GM23338 (cell line): ENCODE results near the gene ASTL. TPM values are rescaled to one million over a fixed set of nuclear protein-coding genes. Genes with fewer than 3 reads are reported as not detected.

Source experiments
- ATAC-seq: fragments of 200-7000 bp; cut with Tn5 transposase; 3 replicates; pipeline ENCODE4 v1.9.1; 2020
- DNase-seq: peaks from one replicate; pipeline ENCODE4 v3.0.0-alpha.2; 2015; ENCODE audit warnings: low spot score
- H2AFZ ChIP-seq: fragments of 200-600 bp; sonication (generic); 2 replicates; pipeline ENCODE4 v1.8.0; 2016; ENCODE audit warnings: antibody characterized with exemption, mild to moderate bottlenecking, moderate library complexity
- H3F3A ChIP-seq: fragments of 200-600 bp; sonication (generic); replicated peaks from 2 replicates; pipeline ENCODE4 v1.8.0; 2017; ENCODE audit warnings: antibody characterized with exemption, mixed run types, low read depth
- H3K27ac ChIP-seq: fragments of 200-600 bp; sonication (generic); 2 replicates; pipeline ENCODE4 v1.6.1; 2016; ENCODE audit warnings: low read depth
- H3K27me3 ChIP-seq: fragments of 200-600 bp; sonication (generic); 2 replicates; pipeline ENCODE4 v1.8.0; 2016; ENCODE audit warnings: mild to moderate bottlenecking, mixed run types, moderate library complexity; ENCODE audit not compliant: insufficient read depth
- H3K36me3 ChIP-seq: fragments of 200-600 bp; sonication (generic); 2 replicates; pipeline ENCODE4 v1.8.0; 2016; ENCODE audit warnings: mild to moderate bottlenecking; ENCODE audit not compliant: insufficient read depth
- H3K4me1 ChIP-seq: fragments of 200-600 bp; sonication (generic); 2 replicates; pipeline ENCODE4 v1.8.0; 2016; ENCODE audit warnings: mild to moderate bottlenecking, moderate library complexity; ENCODE audit not compliant: insufficient read depth
- H3K4me2 ChIP-seq: fragments of 200-600 bp; sonication (generic); 2 replicates; pipeline ENCODE4 v1.7.1; 2017; ENCODE audit warnings: mixed run types
- H3K4me3 ChIP-seq: fragments of 200-600 bp; sonication (generic); 2 replicates; pipeline ENCODE4 v1.6.1; 2016; ENCODE audit warnings: mixed run types
- H3K79me2 ChIP-seq: fragments of 200-600 bp; sonication (generic); replicated peaks from 2 replicates; pipeline ENCODE4 v1.8.0; 2017; ENCODE audit warnings: mild to moderate bottlenecking; ENCODE audit not compliant: insufficient read depth
- H3K9me2 ChIP-seq: fragments of 200-600 bp; sonication (generic); 2 replicates; pipeline ENCODE4 v1.8.0; 2017; ENCODE audit not compliant: insufficient read depth
- H4K20me1 ChIP-seq: fragments of 200-600 bp; sonication (generic); replicated peaks from 2 replicates; pipeline ENCODE4 v1.8.0; 2017; ENCODE audit warnings: mild to moderate bottlenecking; ENCODE audit not compliant: insufficient read depth
- H3K27ac Mint-ChIP-seq: 2 replicates; pipeline ENCODE4 v1.8.0; 2020; ENCODE audit warnings: inconsistent platforms, mild to moderate bottlenecking, moderate library complexity, mixed read lengths
- H3K27me3 Mint-ChIP-seq: 3 replicates; pipeline ENCODE4 v1.8.0; 2022; ENCODE audit warnings: low read depth, mild to moderate bottlenecking, moderate library complexity, mixed read lengths, inconsistent platforms; ENCODE audit not compliant: insufficient read depth, poor library complexity
- H3K36me3 Mint-ChIP-seq: 3 replicates; pipeline ENCODE4 v1.8.0; 2021; ENCODE audit warnings: low read depth, mild to moderate bottlenecking, inconsistent platforms, moderate library complexity, mixed read lengths
- H3K4me1 Mint-ChIP-seq: 3 replicates; pipeline ENCODE4 v1.8.0; 2020; ENCODE audit warnings: mild to moderate bottlenecking, inconsistent platforms, mixed read lengths
- H3K4me3 Mint-ChIP-seq: 3 replicates; pipeline ENCODE4 v1.8.0; 2021; ENCODE audit warnings: moderate library complexity, mild to moderate bottlenecking, inconsistent platforms, mixed read lengths
- H3K9me3 Mint-ChIP-seq: 3 replicates; pipeline ENCODE4 v1.8.0; 2020; ENCODE audit warnings: moderate library complexity, mild to moderate bottlenecking, inconsistent platforms, mixed read lengths
- CREB1 ChIP-seq: fragments of 250-450 bp; sonication (Bioruptor Pico); IDR thresholded peaks from 2 replicates; pipeline ENCODE4 v1.5.0; 2020; ENCODE audit warnings: low read depth, mild to moderate bottlenecking, moderate library complexity
- EZH2phosphoT487 ChIP-seq: fragments of 200-600 bp; sonication (generic); IDR thresholded peaks from one replicate; pipeline ENCODE4 v1.8.1; 2018; ENCODE audit warnings: antibody characterized with exemption; ENCODE audit not compliant: unreplicated experiment
- JUNB ChIP-seq: IDR thresholded peaks from one replicate; pipeline ENCODE4 v1.6.1; 2016; ENCODE audit warnings: antibody characterized with exemption; ENCODE audit not compliant: unreplicated experiment
- POLR2AphosphoS5 ChIP-seq: IDR thresholded peaks from 2 replicates; pipeline ENCODE4 v1.6.1; 2016; ENCODE audit warnings: antibody characterized with exemption, low read depth
- STAT1 ChIP-seq: IDR thresholded peaks from one replicate; pipeline ENCODE4 v1.6.1; 2016; ENCODE audit warnings: antibody characterized with exemption; ENCODE audit not compliant: unreplicated experiment
- ZNF114 ChIP-seq: fragments of 250-450 bp; sonication (Bioruptor Pico); IDR thresholded peaks from 2 replicates; pipeline ENCODE4 v1.5.0; 2020; ENCODE audit warnings: mild to moderate bottlenecking, moderate library complexity
- ZNF462 ChIP-seq: fragments of 250-450 bp; sonication (Bioruptor Pico); IDR thresholded peaks from 2 replicates; pipeline ENCODE4 v1.5.0; 2020; ENCODE audit warnings: mild to moderate bottlenecking, moderate library complexity
- polyA plus RNA-seq: library from polyadenylated mRNA; unstranded; fragments of >200 nt; fragmentation: Nextera tagmentation; extraction: Ambion mirVana; gene quantifications from 2 replicates; pipeline ENCODE4 v1.2.1, GENCODE V29; 2016
- total RNA-seq: library from RNA; depleted of rRNA; stranded (reverse); fragments of >200 nt; shearing (Covaris generic); gene quantifications from 2 replicates; pipeline ENCODE4 v1.2.3, GENCODE V29; 2014
- TF ChIP-seq, protein P1 (sequence below): IDR thresholded peaks from one replicate; pipeline ENCODE4 v1.6.1; 2018; ENCODE audit warnings: antibody characterized with exemption; ENCODE audit not compliant: unreplicated experiment
- TF ChIP-seq, protein P2 (sequence below), 2 experiments: fragments of 200-600 bp in 1 of 2; sonication (generic) in 1 of 2; conservative IDR thresholded peaks; 2 replicates each; pipeline versions ENCODE4 v1.5.1 to v1.6.1; 2016 to 2017; ENCODE audit warnings: antibody characterized with exemption in 2 of 2, low read depth in 2 of 2, mild to moderate bottlenecking in 2 of 2, moderate library complexity in 1 of 2

ASTL gene
- total and polyA plus RNA-seq, 2 experiments from 2014 or later: 0.23 TPM; not detected in 1

DNA sequence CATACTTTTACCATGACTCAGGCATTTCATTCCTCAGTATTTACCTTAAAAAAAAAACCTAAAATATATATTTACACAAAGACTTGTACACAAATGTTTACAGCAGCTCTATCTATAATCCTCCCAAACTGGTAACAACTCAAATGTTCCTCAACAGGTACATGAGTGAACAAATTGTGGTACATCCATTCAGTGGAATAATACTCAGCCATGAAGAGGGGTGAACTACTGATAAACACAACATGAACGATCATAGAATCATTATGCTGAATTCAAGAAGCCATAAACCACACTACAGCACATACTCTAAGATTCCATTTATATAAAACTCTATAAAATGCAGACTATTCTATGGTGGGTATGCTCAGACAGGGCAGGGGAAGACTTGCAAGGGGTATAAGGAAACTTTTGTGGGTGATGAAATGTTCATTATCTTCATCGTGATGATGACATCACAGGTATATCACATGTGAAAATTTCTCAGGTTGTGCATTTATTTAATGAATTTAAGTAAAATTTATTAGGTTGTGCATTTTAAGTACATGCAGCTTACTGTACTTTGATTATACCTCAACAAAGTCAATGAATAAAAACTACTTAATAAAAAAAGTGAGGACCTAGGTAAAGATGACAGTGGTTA lies 31.7 kb upstream of the ASTL start:
- Histone ChIP-seq H3K36me3 (no peaks in the 10 kb centered on the region), H4K20me1 (no peaks in the 10 kb centered on the region), H3K27me3 (no peaks in the 10 kb centered on the region), H3K27ac (no peak overlapping the region), H3K4me3 (no peak overlapping the region), H3F3A (no peaks in the 10 kb centered on the region), H2AFZ (no peak overlapping the region), H3K9me2 (no peaks in the 10 kb centered on the region), H3K4me1 (no peaks in the 10 kb centered on the region), H3K79me2 (no peaks in the 10 kb centered on the region), H3K4me2 (no peak overlapping the region)
- ATAC-seq (no peak), DNase-seq (no peak)
- Mint-ChIP-seq H3K9me3 (peaks cover 19% of the 10 kb centered on the region), H3K27ac (no peak overlapping the region), H3K4me1 (peaks cover 1% of the 10 kb centered on the region), H3K4me3 (no peak overlapping the region), H3K27me3 (peaks cover 2% of the 10 kb centered on the region), H3K36me3 (no peaks in the 10 kb centered on the region)
- TF ChIP-seq JUNB: no peak

DNA sequence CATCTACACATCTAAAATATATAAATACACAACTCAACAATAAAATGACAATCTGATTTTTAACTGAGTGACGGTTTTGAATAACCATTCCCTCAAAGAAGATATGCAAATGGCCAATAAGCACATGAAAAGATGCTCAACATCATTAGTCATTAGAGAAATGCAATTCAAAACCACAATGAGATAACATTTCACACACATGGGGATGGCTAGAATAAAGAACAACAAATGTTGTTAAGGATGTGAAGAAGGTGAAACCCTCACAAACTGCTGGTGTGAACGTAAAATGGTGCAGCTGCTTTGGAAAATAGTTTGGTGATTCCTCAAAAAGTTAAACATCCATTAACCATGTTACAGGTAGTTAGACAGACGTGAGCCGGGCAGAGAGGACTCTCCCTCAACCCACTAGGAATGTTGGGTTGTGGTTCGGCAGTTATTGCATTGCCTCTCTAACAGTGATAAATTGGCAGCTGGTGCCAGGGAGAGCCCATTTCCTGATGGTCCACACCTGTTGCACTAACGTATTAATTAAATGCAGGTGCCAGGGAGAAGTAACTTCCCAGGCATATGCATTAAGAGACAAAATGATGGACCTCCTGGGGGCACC lies 29.2 kb upstream of the ASTL start:
- no peak for ATAC-seq
- Histone ChIP-seq H3F3A (no peaks in the 10 kb centered on the region), H3K4me1 (no peaks in the 10 kb centered on the region), H2AFZ (no peak overlapping the region), H3K9me2 (no peaks in the 10 kb centered on the region), H3K79me2 (no peaks in the 10 kb centered on the region), H3K27ac (no peak overlapping the region), H3K27me3 (no peaks in the 10 kb centered on the region), H4K20me1 (no peaks in the 10 kb centered on the region), H3K4me2 (no peak overlapping the region), H3K36me3 (no peaks in the 10 kb centered on the region), H3K4me3 (no peak overlapping the region)
- Mint-ChIP-seq H3K27me3 (peaks cover 4% of the 10 kb centered on the region), H3K4me3 (no peak overlapping the region), H3K27ac (peak overlapping the region; percentile 41; the same call in 1 of the 2 replicates), H3K4me1 (peaks cover 11% of the 10 kb centered on the region), H3K9me3 (peaks cover 19% of the 10 kb centered on the region), H3K36me3 (no peaks in the 10 kb centered on the region)
- no peak for DNase-seq
- TF ChIP-seq ZNF114 (CRISPR knock-in tag) (no peak), STAT1 (no peak), ZNF462 (no peak), CREB1 (CRISPR knock-in tag) (no peak), EZH2phosphoT487 (no peak), POLR2AphosphoS5 (no peak), JUNB (no peak)
- TF ChIP-seq, protein P1, sequence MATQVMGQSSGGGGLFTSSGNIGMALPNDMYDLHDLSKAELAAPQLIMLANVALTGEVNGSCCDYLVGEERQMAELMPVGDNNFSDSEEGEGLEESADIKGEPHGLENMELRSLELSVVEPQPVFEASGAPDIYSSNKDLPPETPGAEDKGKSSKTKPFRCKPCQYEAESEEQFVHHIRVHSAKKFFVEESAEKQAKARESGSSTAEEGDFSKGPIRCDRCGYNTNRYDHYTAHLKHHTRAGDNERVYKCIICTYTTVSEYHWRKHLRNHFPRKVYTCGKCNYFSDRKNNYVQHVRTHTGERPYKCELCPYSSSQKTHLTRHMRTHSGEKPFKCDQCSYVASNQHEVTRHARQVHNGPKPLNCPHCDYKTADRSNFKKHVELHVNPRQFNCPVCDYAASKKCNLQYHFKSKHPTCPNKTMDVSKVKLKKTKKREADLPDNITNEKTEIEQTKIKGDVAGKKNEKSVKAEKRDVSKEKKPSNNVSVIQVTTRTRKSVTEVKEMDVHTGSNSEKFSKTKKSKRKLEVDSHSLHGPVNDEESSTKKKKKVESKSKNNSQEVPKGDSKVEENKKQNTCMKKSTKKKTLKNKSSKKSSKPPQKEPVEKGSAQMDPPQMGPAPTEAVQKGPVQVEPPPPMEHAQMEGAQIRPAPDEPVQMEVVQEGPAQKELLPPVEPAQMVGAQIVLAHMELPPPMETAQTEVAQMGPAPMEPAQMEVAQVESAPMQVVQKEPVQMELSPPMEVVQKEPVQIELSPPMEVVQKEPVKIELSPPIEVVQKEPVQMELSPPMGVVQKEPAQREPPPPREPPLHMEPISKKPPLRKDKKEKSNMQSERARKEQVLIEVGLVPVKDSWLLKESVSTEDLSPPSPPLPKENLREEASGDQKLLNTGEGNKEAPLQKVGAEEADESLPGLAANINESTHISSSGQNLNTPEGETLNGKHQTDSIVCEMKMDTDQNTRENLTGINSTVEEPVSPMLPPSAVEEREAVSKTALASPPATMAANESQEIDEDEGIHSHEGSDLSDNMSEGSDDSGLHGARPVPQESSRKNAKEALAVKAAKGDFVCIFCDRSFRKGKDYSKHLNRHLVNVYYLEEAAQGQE: no peak
- TF ChIP-seq, protein P2, sequence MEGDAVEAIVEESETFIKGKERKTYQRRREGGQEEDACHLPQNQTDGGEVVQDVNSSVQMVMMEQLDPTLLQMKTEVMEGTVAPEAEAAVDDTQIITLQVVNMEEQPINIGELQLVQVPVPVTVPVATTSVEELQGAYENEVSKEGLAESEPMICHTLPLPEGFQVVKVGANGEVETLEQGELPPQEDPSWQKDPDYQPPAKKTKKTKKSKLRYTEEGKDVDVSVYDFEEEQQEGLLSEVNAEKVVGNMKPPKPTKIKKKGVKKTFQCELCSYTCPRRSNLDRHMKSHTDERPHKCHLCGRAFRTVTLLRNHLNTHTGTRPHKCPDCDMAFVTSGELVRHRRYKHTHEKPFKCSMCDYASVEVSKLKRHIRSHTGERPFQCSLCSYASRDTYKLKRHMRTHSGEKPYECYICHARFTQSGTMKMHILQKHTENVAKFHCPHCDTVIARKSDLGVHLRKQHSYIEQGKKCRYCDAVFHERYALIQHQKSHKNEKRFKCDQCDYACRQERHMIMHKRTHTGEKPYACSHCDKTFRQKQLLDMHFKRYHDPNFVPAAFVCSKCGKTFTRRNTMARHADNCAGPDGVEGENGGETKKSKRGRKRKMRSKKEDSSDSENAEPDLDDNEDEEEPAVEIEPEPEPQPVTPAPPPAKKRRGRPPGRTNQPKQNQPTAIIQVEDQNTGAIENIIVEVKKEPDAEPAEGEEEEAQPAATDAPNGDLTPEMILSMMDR (conservative IDR thresholded peaks at IDR 0.05; ENCODE audit: low read depth in 2 of 2): no peak
